HepG2 (cell line): Measurements from ENCODE around the gene ALB. TPM values are rescaled to one million over a fixed set of nuclear protein-coding genes. Genes with fewer than 3 reads are reported as not detected.
A peak's percentile ranks its signal among the peaks of the same experiment; 100 is the strongest.

Source experiments
- DZIP1 ChIP-seq: sonication (generic); formaldehyde crosslinking; IDR thresholded peaks from 2 replicates; pipeline ENCODE4 v1.5.0; 2020; ENCODE audit warnings: mild to moderate bottlenecking, missing genetic modification reagents
- JARID2 ChIP-seq: sonication (generic); formaldehyde crosslinking; IDR thresholded peaks from 2 replicates; pipeline ENCODE4 v1.8.1; 2023; ENCODE audit warnings: missing genetic modification reagents, inconsistent platforms; ENCODE audit not compliant: insufficient replicate concordance
- MATR3 ChIP-seq: sonication (generic); formaldehyde crosslinking; IDR thresholded peaks from 2 replicates; pipeline ENCODE4 v1.4.0; 2020; ENCODE audit warnings: missing genetic modification reagents
- MBD4 ChIP-seq: IDR thresholded peaks from 2 replicates; pipeline ENCODE4 v1.6.1; 2012; ENCODE audit warnings: low read length, inconsistent platforms, borderline replicate concordance
- MED8 ChIP-seq: sonication (generic); formaldehyde crosslinking; IDR thresholded peaks from 2 replicates; pipeline ENCODE4 v1.8.1; 2023; ENCODE audit warnings: mild to moderate bottlenecking, missing genetic modification reagents; ENCODE audit not compliant: insufficient replicate concordance
- MIER2 ChIP-seq: IDR thresholded peaks from 2 replicates; pipeline ENCODE4 v1.6.1; 2016; ENCODE audit warnings: missing biosample characterization, missing genetic modification reagents
- SMAD1 ChIP-seq: sonication (generic); formaldehyde crosslinking; IDR thresholded peaks from 2 replicates; pipeline ENCODE4 v1.4.0; 2020; ENCODE audit warnings: missing genetic modification reagents, low read depth, mild to moderate bottlenecking, borderline replicate concordance
- USF2 ChIP-seq, 2 experiments: sonication (generic) in 1 of 2; formaldehyde crosslinking in 1 of 2; IDR thresholded peaks; 2 replicates each; pipeline versions ENCODE4 v1.5.1 to v1.6.1; 2011 to 2020; ENCODE audit warnings: borderline replicate concordance in 1 of 2, low read depth in 1 of 2, low read length in 1 of 2, mild to moderate bottlenecking in 1 of 2, missing genetic modification reagents in 1 of 2, moderate library complexity in 1 of 2
- ZBTB8A ChIP-seq: sonication (generic); formaldehyde crosslinking; IDR thresholded peaks from 2 replicates; pipeline ENCODE4 v1.4.0; 2020; ENCODE audit warnings: mild to moderate bottlenecking, low read depth, missing genetic modification reagents, borderline replicate concordance
- ZNF382 ChIP-seq: sonication (generic); formaldehyde crosslinking; IDR thresholded peaks from 2 replicates; pipeline ENCODE4 v1.5.0; 2020; ENCODE audit warnings: missing genetic modification reagents, mild to moderate bottlenecking, borderline replicate concordance
- ZNF513 ChIP-seq: sonication (generic); formaldehyde crosslinking; conservative IDR thresholded peaks from 2 replicates; pipeline ENCODE4 v1.5.0; 2020; ENCODE audit warnings: missing genetic modification reagents
- ZSCAN29 ChIP-seq: sonication (generic); formaldehyde crosslinking; conservative IDR thresholded peaks from 2 replicates; pipeline ENCODE4 v1.4.0; 2020; ENCODE audit warnings: mild to moderate bottlenecking, missing genetic modification reagents
- ZSCAN31 ChIP-seq: sonication (generic); formaldehyde crosslinking; IDR thresholded peaks from 2 replicates; pipeline ENCODE4 v1.5.0; 2020; ENCODE audit warnings: low read depth, mild to moderate bottlenecking, missing genetic modification reagents
- polyA plus RNA-seq, 8 experiments: library from polyadenylated mRNA; depleted of rRNA in 3 of 8; stranded (reverse) in 7 of 8; unstranded in 1 of 8; fragments of >200 nt; fragmentation: Illumina TruSeq in 4 of 8; extraction: Trizol in 4 of 8; gene quantifications; 2 replicates each; pipeline versions ENCODE4 v1.2.1 to v1.2.3, GENCODE V29; 2011 to 2016; ENCODE audit warnings: low read depth in 4 of 8, missing spikeins in 1 of 8, mixed read lengths in 1 of 8; ENCODE audit not compliant: insufficient read depth in 1 of 8
- total RNA-seq, 5 experiments: library from RNA; depleted of rRNA; stranded (reverse); fragments of >200 nt; fragmentation: Illumina TruSeq; extraction: Trizol; gene quantifications; 2 replicates each; pipeline ENCODE4 v1.2.3, GENCODE V29; 2016; ENCODE audit warnings: low read depth in 1 of 5
- TF ChIP-seq, protein P1 (sequence below): sonication (generic); formaldehyde crosslinking; IDR thresholded peaks from 2 replicates; pipeline ENCODE4 v1.4.0; 2020; ENCODE audit warnings: missing genetic modification reagents
- TF ChIP-seq, protein P2 (sequence below): sonication (generic); formaldehyde crosslinking; IDR thresholded peaks from 2 replicates; pipeline ENCODE4 v1.8.0; 2022; ENCODE audit warnings: missing genetic modification reagents, mild to moderate bottlenecking, inconsistent platforms, borderline replicate concordance
- TF ChIP-seq, protein P3 (sequence below): sonication (generic); formaldehyde crosslinking; IDR thresholded peaks from 2 replicates; pipeline ENCODE4 v1.5.0; 2020; ENCODE audit warnings: missing genetic modification reagents

Gene ALB
- total and polyA plus RNA-seq, 2 of the 13 experiments (the other 11 are each of a cell fraction or from before 2014, with no cell fraction given): 22,259 to 22,625 TPM

DNA sequence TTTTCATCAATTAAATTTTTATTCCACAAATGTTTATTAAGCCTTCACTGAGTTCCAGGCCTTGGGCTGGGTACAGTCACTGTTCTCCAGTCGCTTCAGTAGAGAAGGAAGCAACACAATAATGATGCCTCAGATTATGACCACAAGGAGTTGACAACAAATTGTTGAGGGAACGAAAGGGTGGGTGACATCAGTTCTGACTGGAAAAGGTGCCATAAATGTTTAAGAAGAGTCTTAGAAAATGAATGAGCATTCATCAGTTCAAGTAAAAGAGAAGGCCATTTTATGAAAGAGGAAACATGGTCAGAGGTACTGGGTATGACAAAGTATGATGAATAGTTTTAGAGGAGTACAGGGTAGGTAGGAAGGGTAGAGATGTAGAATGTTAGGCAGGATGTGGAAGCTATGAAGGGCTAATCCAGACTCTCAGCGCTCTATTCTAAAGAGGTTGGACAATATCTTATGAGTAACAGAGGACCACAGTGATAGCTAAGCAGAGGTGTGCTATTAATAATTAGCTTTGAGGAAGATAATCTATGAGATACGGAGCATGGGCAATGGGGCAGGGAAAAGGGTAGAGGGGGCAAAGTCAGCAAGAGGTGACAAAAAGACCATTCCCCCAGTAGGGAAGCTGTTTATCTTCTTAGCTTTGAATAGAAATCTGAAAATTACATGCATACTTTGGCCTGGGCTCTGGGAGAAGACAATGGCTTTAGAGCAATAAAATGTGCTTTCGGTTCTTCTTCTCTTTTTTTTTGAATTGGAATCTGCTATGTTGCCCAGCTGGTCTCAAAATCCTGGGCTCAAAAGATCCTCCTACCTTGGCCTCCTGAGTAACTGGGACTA, 52.3 kb downstream of the ALB start (continued):
- TF ChIP-seq ZBTB8A (CRISPR knock-in tag) (no peak), MIER2 (CRISPR knock-in tag) (no peak), JARID2 (no peak), ZSCAN31 (CRISPR knock-in tag) (no peak), MED8 (CRISPR knock-in tag) (no peak), ZNF513 (CRISPR knock-in tag) (no peak), MBD4 (peak; percentile 95), ZNF382 (CRISPR knock-in tag) (no peak), SMAD1 (CRISPR knock-in tag) (no peak), DZIP1 (CRISPR knock-in tag) (no peak), MATR3 (CRISPR knock-in tag) (no peak), ZSCAN29 (CRISPR knock-in tag) (no peak), USF2 (IDR thresholded peaks at IDR 0.05; ENCODE audit: low read depth, low read length) (no peak), USF2 (CRISPR knock-in tag; IDR thresholded peaks at IDR 0.05; ENCODE audit: borderline replicate concordance) (no peak)
- TF ChIP-seq, protein P1, sequence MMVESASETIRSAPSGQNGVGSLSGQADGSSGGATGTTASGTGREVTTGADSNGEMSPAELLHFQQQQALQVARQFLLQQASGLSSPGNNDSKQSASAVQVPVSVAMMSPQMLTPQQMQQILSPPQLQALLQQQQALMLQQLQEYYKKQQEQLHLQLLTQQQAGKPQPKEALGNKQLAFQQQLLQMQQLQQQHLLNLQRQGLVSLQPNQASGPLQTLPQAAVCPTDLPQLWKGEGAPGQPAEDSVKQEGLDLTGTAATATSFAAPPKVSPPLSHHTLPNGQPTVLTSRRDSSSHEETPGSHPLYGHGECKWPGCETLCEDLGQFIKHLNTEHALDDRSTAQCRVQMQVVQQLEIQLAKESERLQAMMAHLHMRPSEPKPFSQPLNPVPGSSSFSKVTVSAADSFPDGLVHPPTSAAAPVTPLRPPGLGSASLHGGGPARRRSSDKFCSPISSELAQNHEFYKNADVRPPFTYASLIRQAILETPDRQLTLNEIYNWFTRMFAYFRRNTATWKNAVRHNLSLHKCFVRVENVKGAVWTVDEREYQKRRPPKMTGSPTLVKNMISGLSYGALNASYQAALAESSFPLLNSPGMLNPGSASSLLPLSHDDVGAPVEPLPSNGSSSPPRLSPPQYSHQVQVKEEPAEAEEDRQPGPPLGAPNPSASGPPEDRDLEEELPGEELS (CRISPR knock-in tag): no peak
- TF ChIP-seq, protein P2, sequence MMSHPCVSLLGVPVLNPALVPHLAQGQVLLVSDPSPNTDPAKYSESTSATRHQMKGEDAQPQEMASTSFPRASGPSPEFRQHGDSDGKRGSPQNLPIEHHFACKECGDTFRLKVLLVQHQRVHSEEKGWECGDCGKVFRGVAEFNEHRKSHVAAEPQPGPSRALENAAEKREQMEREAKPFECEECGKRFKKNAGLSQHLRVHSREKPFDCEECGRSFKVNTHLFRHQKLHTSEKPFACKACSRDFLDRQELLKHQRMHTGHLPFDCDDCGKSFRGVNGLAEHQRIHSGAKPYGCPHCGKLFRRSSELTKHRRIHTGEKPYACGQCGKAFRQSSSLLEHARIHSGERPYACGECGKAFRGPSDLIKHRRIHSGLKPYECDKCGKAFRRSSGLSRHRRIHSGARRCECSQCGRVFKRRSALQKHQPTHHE (CRISPR knock-in tag): no peak
- TF ChIP-seq, protein P3, sequence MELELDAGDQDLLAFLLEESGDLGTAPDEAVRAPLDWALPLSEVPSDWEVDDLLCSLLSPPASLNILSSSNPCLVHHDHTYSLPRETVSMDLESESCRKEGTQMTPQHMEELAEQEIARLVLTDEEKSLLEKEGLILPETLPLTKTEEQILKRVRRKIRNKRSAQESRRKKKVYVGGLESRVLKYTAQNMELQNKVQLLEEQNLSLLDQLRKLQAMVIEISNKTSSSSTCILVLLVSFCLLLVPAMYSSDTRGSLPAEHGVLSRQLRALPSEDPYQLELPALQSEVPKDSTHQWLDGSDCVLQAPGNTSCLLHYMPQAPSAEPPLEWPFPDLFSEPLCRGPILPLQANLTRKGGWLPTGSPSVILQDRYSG: no peak
